Liver (tissue), 3 donors: ENCODE results near the gene MICU1.

Experiments used
- CTCF ChIP-seq: fragments of 150-350 bp; IDR thresholded peaks from 2 replicates; pipeline ENCODE4 v1.5.1; 2017; ENCODE audit warnings: improper control_type of control experiment, low read depth, low read length; ENCODE audit not compliant: missing input control
- HNF4G ChIP-seq: IDR thresholded peaks from 2 replicates; pipeline ENCODE4 v1.6.1; 2016; ENCODE audit warnings: antibody characterized with exemption
- REST ChIP-seq: IDR thresholded peaks from 2 replicates; pipeline ENCODE4 v1.6.1; 2016; ENCODE audit warnings: antibody characterized with exemption, mild to moderate bottlenecking
- RXRA ChIP-seq, 2 donors: IDR thresholded peaks; 2 replicates each; pipeline ENCODE4 v1.6.1; 2017 to 2018; ENCODE audit warnings: antibody characterized with exemption in 2 of 2, mild to moderate bottlenecking in 1 of 2
- TAF1 ChIP-seq: conservative IDR thresholded peaks from 2 replicates; pipeline ENCODE4 v1.6.1; 2016; ENCODE audit warnings: antibody characterized with exemption, mild to moderate bottlenecking
- donor health status: healthy.
- donor health status: healthy.

GRCh38 chr10:72661431-72661830 lies 35.6 kb upstream of the MICU1 start:
- TF ChIP-seq RXRA (IDR thresholded peaks at IDR 0.05), result no peak
- TF ChIP-seq CTCF, result no peak
- TF ChIP-seq HNF4G, result no peak
- TF ChIP-seq TAF1, result no peak
- TF ChIP-seq REST, result no peak
